HepG2 (cell line): ENCODE measurements around the gene MRPS2. TPM values are rescaled to one million over a fixed set of nuclear protein-coding genes. Genes with fewer than 3 reads are reported as not detected.

Experiments
- ATAC-seq: fragments of 200-7000 bp; cut with Tn5 transposase; 3 replicates; pipeline ENCODE4 v1.9.1; 2020; ENCODE audit warnings: mild to moderate bottlenecking, moderate library complexity
- BruUV-seq: library from RNA; stranded (reverse); fragments of 400-500 nt; replicated peaks from 2 replicates; lab custom pipeline; 2021; lab: Mats Ljungman, UMichigan
- CTCF ChIA-PET: fragments of 300-600 bp; formaldehyde crosslinking; extraction: SDS; loops from one replicate; lab custom pipeline; 2021; ENCODE audit warnings: low total read pairs, inconsistent platforms, low intra/inter-chr PET ratio; lab: Yijun Ruan, JAX
- POLR2A ChIA-PET: fragments of 350-600 bp; sonication (Branson Sonifier 250); formaldehyde crosslinking; loops from one replicate; lab custom pipeline; 2020; ENCODE audit warnings: antibody characterized with exemption, inconsistent platforms; lab: Yijun Ruan, JAX
- DNase-seq: peaks from one replicate; pipeline ENCODE4 v3.0.0-alpha.2; 2015; ENCODE audit warnings: low spot score
- FAIRE-seq: peaks from 3 replicates; lab custom pipeline; 2011; peaks lifted over from hg19 to GRCh38; lab: Jason Lieb, UNC
- H2AFZ ChIP-seq: one replicate; pipeline ENCODE4 v1.6.1; 2011; ENCODE audit warnings: low read length, inconsistent platforms
- H3K27ac ChIP-seq: fragments of 300-600 bp; 3 replicates; pipeline ENCODE4 v1.8.0; 2011; ENCODE audit warnings: mixed run types, mild to moderate bottlenecking, mixed read lengths, low read length, inconsistent platforms; ENCODE audit not compliant: insufficient read depth; ENCODE audit errors: extremely low read length
- H3K27me3 ChIP-seq, 2 experiments: fragments of 200-600 bp in 1 of 2; 2 replicates in 1 of 2; 3 replicates in 1 of 2; pipeline versions ENCODE4 v1.6.0 to v1.8.0; 2011; ENCODE audit warnings: low read length in 2 of 2, mild to moderate bottlenecking in 2 of 2, moderate library complexity in 2 of 2, inconsistent platforms in 1 of 2; ENCODE audit not compliant: insufficient read depth in 2 of 2, control insufficient read depth in 1 of 2
- H3K36me3 ChIP-seq, 2 experiments: fragments of 200-600 bp in 1 of 2; replicated peaks in 1 of 2; 2 replicates in 1 of 2; 3 replicates in 1 of 2; pipeline versions ENCODE4 v1.5.1 to v1.8.0; 2011; ENCODE audit warnings: low read length in 2 of 2, inconsistent platforms in 1 of 2; ENCODE audit not compliant: insufficient read depth in 2 of 2, control insufficient read depth in 1 of 2
- H3K4me1 ChIP-seq: 2 replicates; pipeline ENCODE4 v1.5.1; 2012; ENCODE audit warnings: low read length, inconsistent platforms; ENCODE audit not compliant: insufficient read depth
- H3K4me2 ChIP-seq: 2 replicates; pipeline ENCODE4 v1.6.0; 2011; ENCODE audit warnings: low read depth, low read length, inconsistent platforms
- H3K4me3 ChIP-seq, 3 experiments: fragments of 200-600 bp in 1 of 3; sonication (generic), shearing (Covaris generic) in 1 of 3; replicated peaks in 1 of 3; 2 replicates each; pipeline ENCODE4 v1.5.1; 2011 to 2016; ENCODE audit warnings: low read length in 3 of 3, inconsistent platforms in 2 of 3, low read depth in 2 of 3, mild to moderate bottlenecking in 2 of 3, control low read depth in 1 of 3, mixed read lengths in 1 of 3; ENCODE audit not compliant: insufficient read depth in 1 of 3
- H3K79me2 ChIP-seq: one replicate; pipeline ENCODE4 v1.6.1; 2011; ENCODE audit warnings: low read length, inconsistent platforms; ENCODE audit not compliant: insufficient read depth
- H3K9ac ChIP-seq: 2 replicates; pipeline ENCODE4 v1.6.0; 2011; ENCODE audit warnings: mild to moderate bottlenecking, low read depth, low read length, inconsistent platforms; ENCODE audit not compliant: insufficient read depth
- H3K9me3 ChIP-seq: 2 replicates; pipeline ENCODE4 v1.5.1; 2012; ENCODE audit warnings: mild to moderate bottlenecking, low read length
- H4K20me1 ChIP-seq: 2 replicates; pipeline ENCODE4 v1.6.0; 2011; ENCODE audit warnings: inconsistent platforms, mild to moderate bottlenecking, low read length, moderate library complexity; ENCODE audit not compliant: insufficient read depth
- ATAD3A ChIP-seq: sonication (generic); formaldehyde crosslinking; IDR thresholded peaks from 2 replicates; pipeline ENCODE4 v1.4.0; 2020; ENCODE audit warnings: missing genetic modification reagents
- MTA3 ChIP-seq: sonication (generic); formaldehyde crosslinking; IDR thresholded peaks from 2 replicates; pipeline ENCODE4 v1.4.0; 2020; ENCODE audit warnings: missing genetic modification reagents
- NBN ChIP-seq: fragments of 450-650 bp; conservative IDR thresholded peaks from 2 replicates; pipeline ENCODE4 v1.6.1; 2017
- ZNF331 ChIP-seq: sonication (generic); formaldehyde crosslinking; IDR thresholded peaks from 2 replicates; pipeline ENCODE4 v1.4.0; 2020; ENCODE audit warnings: missing genetic modification reagents
- ZNF605 ChIP-seq: sonication (generic); formaldehyde crosslinking; IDR thresholded peaks from 2 replicates; pipeline ENCODE4 v1.8.0; 2022; ENCODE audit warnings: mild to moderate bottlenecking, missing genetic modification reagents
- WGBS: methylation state at CpG from one replicate; pipeline ENCODE4 v1.1.6; 2017; ENCODE audit warnings: low lambda C conversion rate; 5-methylcytosine and 5-hydroxymethylcytosine counted together
- in situ Hi-C: cut with HindIII; loops from 2 replicates; pipeline ENCODE4 v1.10.0; 2017; ENCODE audit warnings: low pct_unique_long_range_greater_than_20kb; ENCODE audit not compliant: extremely low pct_ligation_motif_present
- intact Hi-C: fragments of 100-400 bp; cut with micrococcal nuclease; formaldehyde crosslinking; loops from one replicate; pipeline ENCODE4 v1.10.0; 2022; ENCODE audit not compliant: unreplicated experiment
- polyA plus RNA-seq, 8 experiments: library from polyadenylated mRNA; depleted of rRNA in 3 of 8; stranded (reverse) in 7 of 8; unstranded in 1 of 8; fragments of >200 nt; fragmentation: Illumina TruSeq in 4 of 8; extraction: Trizol in 4 of 8; gene quantifications; 2 replicates each; pipeline versions ENCODE4 v1.2.1 to v1.2.3, GENCODE V29; 2011 to 2016; ENCODE audit warnings: low read depth in 4 of 8, missing spikeins in 1 of 8, mixed read lengths in 1 of 8; ENCODE audit not compliant: insufficient read depth in 1 of 8
- total RNA-seq, 5 experiments: library from RNA; depleted of rRNA; stranded (reverse); fragments of >200 nt; fragmentation: Illumina TruSeq; extraction: Trizol; gene quantifications; 2 replicates each; pipeline ENCODE4 v1.2.3, GENCODE V29; 2016; ENCODE audit warnings: low read depth in 1 of 5

Gene MRPS2
- total and polyA plus RNA-seq, 2 of the 13 experiments (the other 11 are each of a cell fraction or from before 2014, with no cell fraction given), result 44.4 to 86.7 TPM

- H2AFZ ChIP-seq, result no peak overlapping the region
- H3K79me2 ChIP-seq, result no peaks in the 10 kb centered on the region
- no TSS peak for BruUV-seq
- H3K27me3 ChIP-seq, result peaks cover 4 to 40% of the 10 kb centered on the region in 2 experiments; a peak in 3 of 5 replicates
- no peak overlapping the region for H3K9ac ChIP-seq
- no peak for FAIRE-seq
- H4K20me1 ChIP-seq, result no peaks in the 10 kb centered on the region
- in situ Hi-C loops, result no loop called here
- H3K4me1 ChIP-seq, result no peaks in the 10 kb centered on the region
- H3K9me3 ChIP-seq, result no peaks in the 10 kb centered on the region
- no peak overlapping the region for H3K4me2 ChIP-seq
- no peak for ATAC-seq
- no peaks in the 10 kb centered on the region for H3K36me3 ChIP-seq
- ChIA-PET POLR2A (no interaction called here), CTCF (no interaction called here)
- no peak overlapping the region for H3K4me3 ChIP-seq
- intact Hi-C loops, result no loop called here
- WGBS, result 0% methylated on average over 3 of the region's 5 CpGs
- H3K27ac ChIP-seq, result no peak overlapping the region
- TF ChIP-seq ZNF331 (CRISPR knock-in tag), result peak; percentile 70; the same call in 1 of the 2 replicates
- TF ChIP-seq MTA3 (CRISPR knock-in tag), result no peak
- TF ChIP-seq ATAD3A, result no peak
- TF ChIP-seq NBN, result no peak
- no peak for DNase-seq
These were observed 45.7 kb upstream of the MRPS2 start for GRCh38 chr9:135454737-135455136.

GRCh38 chr9:135455401-135456030 is 45.0 kb upstream of the MRPS2 start:
- Histone ChIP-seq H3K9me3 (no peaks in the 10 kb centered on the region), H3K27ac (no peak overlapping the region), H3K79me2 (no peaks in the 10 kb centered on the region), H2AFZ (no peak overlapping the region), H3K36me3 (no peaks in the 10 kb centered on the region), H3K27me3 (peaks cover 4 to 35% of the 10 kb centered on the region in 2 experiments; a peak in 3 of 5 replicates), H3K9ac (no peak overlapping the region), H4K20me1 (no peaks in the 10 kb centered on the region), H3K4me2 (no peak overlapping the region), H3K4me1 (no peaks in the 10 kb centered on the region)
- POLR2A ChIA-PET, result no interaction called here
- no peak for FAIRE-seq
- in situ Hi-C loops, result no loop called here
- CTCF ChIA-PET, result no interaction called here
- no peak for DNase-seq
- intact Hi-C loops, result no loop called here
- no peak for TF ChIP-seq ZNF605 (CRISPR knock-in tag)
- TF ChIP-seq, all 625 proteins: peak for 0
- no TSS peak for BruUV-seq
- ATAC-seq, result no peak
- 15% methylated on average over 21 of the region's 23 CpGs for WGBS
- H3K4me3 ChIP-seq, result no peak overlapping the region
